HG02588 (cell line): Measurements from ENCODE around the gene HNRNPA2B1.
"Not testable (repeated sequence)": the region's sequence is repeated elsewhere in the genome, so short reads cannot be mapped to it uniquely, and the experiment has no call there.

Source experiments
- ATAC-seq: cut with Tn5 transposase; IDR thresholded peaks from one replicate; pipeline ENCODE4 v1.9.1; 2021; ENCODE audit warnings: mild to moderate bottlenecking, moderate library complexity; ENCODE audit not compliant: unreplicated experiment

The HNRNPA2B1 gene

GRCh38 chr7:26148307-26148700 lies 52.2 kb downstream of the HNRNPA2B1 start:
- ATAC-seq, result not testable (repeated sequence)

GRCh38 chr7:26147646-26148306 lies 52.8 kb downstream of the HNRNPA2B1 start:
- ATAC-seq, result not testable (repeated sequence)

- no peak for ATAC-seq
These were observed 53.5 kb downstream of the HNRNPA2B1 start for GRCh38 chr7:26147030-26147429.

- no peak for ATAC-seq
These were observed 55.3 kb downstream of the HNRNPA2B1 start for GRCh38 chr7:26145238-26145637.

GRCh38 chr7:26144184-26145080 lies 56.1 kb downstream of the HNRNPA2B1 start:
- ATAC-seq, result no peak

GRCh38 chr7:26143298-26144048 lies 57.1 kb downstream of the HNRNPA2B1 start:
- no peak for ATAC-seq

GRCh38 chr7:26141077-26141476 lies 59.5 kb downstream of the HNRNPA2B1 start:
- ATAC-seq, result no peak

- ATAC-seq, result no peak
These were observed 60.2 kb downstream of the HNRNPA2B1 start for GRCh38 chr7:26140380-26140779.
